HEK293 (cell line): ENCODE results near the gene OR10D3.

Experiments
- CTCF ChIA-PET: fragments of 350-600 bp; formaldehyde crosslinking; extraction: SDS; loops from one replicate; lab custom pipeline; 2021; ENCODE audit warnings: antibody characterized with exemption; lab: Yijun Ruan, JAX
- POLR2A ChIA-PET: fragments of 300-600 bp; formaldehyde crosslinking; extraction: SDS; loops from one replicate; lab custom pipeline; 2020; ENCODE audit warnings: antibody characterized with exemption, inconsistent platforms; lab: Yijun Ruan, JAX
- H3K27ac ChIP-seq: fragments of 200-500 bp; sonication (Bioruptor generic); 2 replicates; pipeline ENCODE4 v1.5.1; 2014; ENCODE audit warnings: low read depth, low read length, control low read depth, inconsistent platforms; ENCODE audit errors: extremely low read depth
- H3K36me3 ChIP-seq, 2 experiments: fragments of 200-500 bp in 1 of 2; sonication (Bioruptor generic) in 1 of 2; 1 replicate in 1 of 2; 2 replicates in 1 of 2; pipeline ENCODE4 v1.5.1; 2014 to 2017; ENCODE audit warnings: inconsistent platforms in 2 of 2, low read length in 2 of 2; ENCODE audit not compliant: control insufficient read depth in 2 of 2, insufficient read depth in 1 of 2
- H3K4me1 ChIP-seq: fragments of 200-500 bp; sonication (Bioruptor generic); 2 replicates; pipeline ENCODE4 v1.5.1; 2014; ENCODE audit warnings: mild to moderate bottlenecking, low read length, inconsistent platforms; ENCODE audit not compliant: control insufficient read depth, insufficient read depth
- H3K4me3 ChIP-seq: 2 replicates; pipeline ENCODE4 v1.5.1; 2011; ENCODE audit warnings: low read depth, mild to moderate bottlenecking, control low read depth, low read length, moderate library complexity
- H3K9me3 ChIP-seq: fragments of 200-500 bp; sonication (Bioruptor generic); 2 replicates; pipeline ENCODE4 v1.5.1; 2014; ENCODE audit warnings: low read depth, low read length, inconsistent platforms; ENCODE audit not compliant: control insufficient read depth, insufficient read depth
- PRDM10 ChIP-seq: fragments of 450-650 bp; formaldehyde crosslinking; IDR thresholded peaks from 2 replicates; pipeline ENCODE4 v1.5.1; 2016; ENCODE audit warnings: missing biosample characterization, missing genetic modification characterization
- SCRT2 ChIP-seq: fragments of 450-650 bp; formaldehyde crosslinking; IDR thresholded peaks from 2 replicates; pipeline ENCODE4 v1.5.1; 2016; ENCODE audit warnings: missing biosample characterization, missing genetic modification characterization
- TRIM28 ChIP-seq: IDR thresholded peaks from 2 replicates; pipeline ENCODE4 v1.6.1; 2011; ENCODE audit warnings: low read length, control low read depth, borderline replicate concordance
- WT1 ChIP-seq: fragments of 450-650 bp; formaldehyde crosslinking; IDR thresholded peaks from 2 replicates; pipeline ENCODE4 v1.5.1; 2016; ENCODE audit warnings: missing biosample characterization, missing genetic modification characterization
- ZBTB11 ChIP-seq: fragments of 450-650 bp; formaldehyde crosslinking; conservative IDR thresholded peaks from 2 replicates; pipeline ENCODE4 v1.5.1; 2016; ENCODE audit warnings: low read depth, missing biosample characterization, missing genetic modification characterization
- ZBTB7A ChIP-seq: fragments of 450-650 bp; formaldehyde crosslinking; IDR thresholded peaks from 2 replicates; pipeline ENCODE4 v1.5.1; 2016; ENCODE audit warnings: low read depth, missing biosample characterization, missing genetic modification characterization
- ZNF211 ChIP-seq: fragments of 450-650 bp; formaldehyde crosslinking; IDR thresholded peaks from 2 replicates; pipeline ENCODE4 v1.5.1; 2016; ENCODE audit warnings: low read depth, missing biosample characterization, missing genetic modification characterization
- ZNF311 ChIP-seq: fragments of 450-650 bp; formaldehyde crosslinking; IDR thresholded peaks from 2 replicates; pipeline ENCODE4 v1.5.1; 2017; ENCODE audit warnings: missing biosample characterization, missing genetic modification characterization, borderline replicate concordance
- ZNF391 ChIP-seq: fragments of 450-650 bp; formaldehyde crosslinking; IDR thresholded peaks from 2 replicates; pipeline ENCODE4 v1.5.1; 2016; ENCODE audit warnings: low read depth, missing biosample characterization, missing genetic modification characterization, borderline replicate concordance
- ZNF549 ChIP-seq: fragments of 450-650 bp; IDR thresholded peaks from 2 replicates; pipeline ENCODE4 v1.5.1; 2018; ENCODE audit warnings: missing biosample characterization, missing genetic modification characterization, mild to moderate bottlenecking, inconsistent platforms, moderate library complexity
- ZNF645 ChIP-seq: fragments of 450-650 bp; formaldehyde crosslinking; IDR thresholded peaks from 2 replicates; pipeline ENCODE4; 2016; ENCODE audit warnings: missing biosample characterization, missing genetic modification characterization
- ZNF670 ChIP-seq: fragments of 450-650 bp; formaldehyde crosslinking; IDR thresholded peaks from 2 replicates; pipeline ENCODE4 v1.5.1; 2016; ENCODE audit warnings: missing biosample characterization, missing genetic modification characterization, low read depth
- ZNF704 ChIP-seq: fragments of 450-650 bp; formaldehyde crosslinking; IDR thresholded peaks from 2 replicates; pipeline ENCODE4 v1.5.1; 2016; ENCODE audit warnings: missing biosample characterization, missing genetic modification characterization
- ZSCAN16 ChIP-seq: fragments of 450-650 bp; formaldehyde crosslinking; IDR thresholded peaks from 2 replicates; pipeline ENCODE4 v1.5.1; 2016; ENCODE audit warnings: missing biosample characterization, missing genetic modification characterization
- TF ChIP-seq, protein P1 (sequence below): fragments of 450-650 bp; formaldehyde crosslinking; IDR thresholded peaks from 2 replicates; pipeline ENCODE4 v1.5.1; 2016; ENCODE audit warnings: missing biosample characterization, missing genetic modification characterization

OR10D3 gene

GRCh38 chr11:124214027-124214426 is 30.9 kb downstream of the OR10D3 start:
- CTCF ChIA-PET: interaction anchor here (1.0 kb wide), 1 partner anchor 145 kb away, joined by 5 read pairs; no protein-coding TSS in a partner anchor

More at GRCh38 chr11:124214027-124214426, 30.9 kb downstream of the OR10D3 start:
- no peak overlapping the region for H3K4me3 ChIP-seq
- H3K4me1 ChIP-seq: no peaks in the 10 kb centered on the region
- POLR2A ChIA-PET: no interaction called here
- H3K27ac ChIP-seq: no peak overlapping the region
- H3K36me3 ChIP-seq: no peaks in the 10 kb centered on the region
- no peaks in the 10 kb centered on the region for H3K9me3 ChIP-seq
- TF ChIP-seq SCRT2 (tag by site-specific recombination) (no peak), ZNF391 (tag by site-specific recombination) (no peak), PRDM10 (tag by site-specific recombination) (no peak), ZSCAN16 (tag by site-specific recombination) (no peak), ZNF645 (no peak), ZBTB11 (tag by site-specific recombination) (no peak), TRIM28 (no peak), ZNF704 (no peak), ZNF670 (tag by site-specific recombination) (no peak), ZNF549 (tag by site-specific recombination) (no peak), ZNF311 (no peak), ZBTB7A (tag by site-specific recombination) (no peak), ZNF211 (no peak), WT1 (tag by site-specific recombination) (no peak)
- TF ChIP-seq, protein P1, sequence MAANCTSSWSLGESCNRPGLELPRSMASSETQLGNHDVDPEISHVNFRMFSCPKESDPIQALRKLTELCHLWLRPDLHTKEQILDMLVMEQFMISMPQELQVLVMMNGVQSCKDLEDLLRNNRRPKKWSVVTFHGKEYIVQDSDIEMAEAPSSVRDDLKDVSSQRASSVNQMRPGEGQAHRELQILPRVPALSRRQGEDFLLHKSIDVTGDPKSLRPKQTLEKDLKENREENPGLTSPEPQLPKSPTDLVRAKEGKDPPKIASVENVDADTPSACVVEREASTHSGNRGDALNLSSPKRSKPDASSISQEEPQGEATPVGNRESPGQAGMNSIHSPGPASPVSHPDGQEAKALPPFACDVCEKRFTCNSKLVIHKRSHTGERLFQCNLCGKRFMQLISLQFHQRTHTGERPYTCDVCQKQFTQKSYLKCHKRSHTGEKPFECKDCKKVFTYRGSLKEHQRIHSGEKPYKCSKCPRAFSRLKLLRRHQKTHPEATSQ (tag by site-specific recombination): no peak
- TF ChIP-seq, all 188 proteins: peak for 0
